PC-9 (cell line): ENCODE measurements around the gene ARRDC1. TPM values are rescaled to one million over a fixed set of nuclear protein-coding genes. Genes with fewer than 3 reads are reported as not detected.

ENCODE experiments used
- BruUV-seq: library from RNA; stranded (reverse); fragments of 400-500 nt; replicated peaks from 2 replicates; lab custom pipeline; 2021; lab: Mats Ljungman, UMichigan
- CTCF ChIA-PET: fragments of 300-600 bp; sonication (Branson Sonifier 250); formaldehyde crosslinking; loops from one replicate; lab custom pipeline; 2022; ENCODE audit warnings: antibody characterized with exemption; lab: Charles Lee
- POLR2A ChIA-PET: fragments of 300-600 bp; sonication (Branson Sonifier 250); formaldehyde crosslinking; loops from one replicate; lab custom pipeline; 2022; ENCODE audit warnings: antibody characterized with exemption; ENCODE audit not compliant: unreplicated experiment; lab: Charles Lee
- DNase-seq, 2 experiments: peaks; one replicate each; pipeline versions ENCODE4 v3.0.0 to v3.0.0-alpha.2; 2015 to 2022; ENCODE audit warnings: mixed read lengths in 1 of 2
- H2AFZ ChIP-seq: fragments of 200-600 bp; sonication (generic); 2 replicates; pipeline ENCODE4 v1.8.1; 2017; ENCODE audit warnings: antibody characterized with exemption
- H3F3A ChIP-seq: fragments of 200-600 bp; sonication (generic); 2 replicates; pipeline ENCODE4 v1.8.1; 2017; ENCODE audit warnings: antibody characterized with exemption, mild to moderate bottlenecking, low read depth; ENCODE audit not compliant: insufficient read depth
- H3K27ac ChIP-seq: fragments of 200-600 bp; sonication (generic); 2 replicates; pipeline ENCODE4 v1.6.1; 2016; ENCODE audit warnings: mixed run types
- H3K27me3 ChIP-seq: fragments of 200-600 bp; sonication (generic); 2 replicates; pipeline ENCODE4 v1.6.1; 2016; ENCODE audit warnings: low read depth, mixed run types; ENCODE audit not compliant: insufficient read depth
- H3K36me3 ChIP-seq: fragments of 200-600 bp; sonication (generic); 2 replicates; pipeline ENCODE4 v1.6.1; 2016; ENCODE audit warnings: low read depth, mixed run types
- H3K4me1 ChIP-seq: fragments of 200-600 bp; sonication (generic); replicated peaks from 2 replicates; pipeline ENCODE4 v1.6.1; 2016; ENCODE audit warnings: mixed run types; ENCODE audit not compliant: insufficient read depth
- H3K4me2 ChIP-seq: fragments of 200-600 bp; sonication (generic); 2 replicates; pipeline ENCODE4 v1.6.1; 2017; ENCODE audit warnings: mixed run types
- H3K4me3 ChIP-seq: fragments of 200-600 bp; sonication (generic); 2 replicates; pipeline ENCODE4 v1.6.1; 2016; ENCODE audit warnings: mixed run types
- H3K79me2 ChIP-seq: fragments of 200-600 bp; sonication (generic); 2 replicates; pipeline ENCODE4 v1.6.1; 2017; ENCODE audit warnings: low read depth, mixed run types
- H3K9me2 ChIP-seq: fragments of 200-600 bp; sonication (generic); 2 replicates; pipeline ENCODE4 v1.8.1; 2017; ENCODE audit warnings: mild to moderate bottlenecking; ENCODE audit not compliant: insufficient read depth
- H3K9me3 ChIP-seq: fragments of 200-600 bp; sonication (generic); 2 replicates; pipeline ENCODE4 v1.8.1; 2016; ENCODE audit warnings: low read depth; ENCODE audit not compliant: insufficient read depth
- H4K20me1 ChIP-seq: fragments of 200-600 bp; sonication (generic); 2 replicates; pipeline ENCODE4 v1.8.1; 2017; ENCODE audit not compliant: insufficient read depth
- EZH2 ChIP-seq: fragments of 200-600 bp; sonication (generic); IDR thresholded peaks from 2 replicates; pipeline ENCODE4 v1.8.0; 2017; ENCODE audit warnings: antibody characterized with exemption, low read depth
- intact Hi-C: fragments of 100-400 bp; cut with micrococcal nuclease; formaldehyde crosslinking; loops from one replicate; pipeline ENCODE4 v1.10.0; 2022; ENCODE audit not compliant: unreplicated experiment
- total RNA-seq: library from RNA; stranded (reverse); gene quantifications from 2 replicates; pipeline ENCODE4 v1.2.3, GENCODE V29; 2021
- TF ChIP-seq, protein P1 (sequence below): fragments of 200-600 bp; sonication (generic); conservative IDR thresholded peaks from 2 replicates; pipeline ENCODE4 v1.6.1; 2017; ENCODE audit warnings: mixed run types, antibody characterized with exemption, mild to moderate bottlenecking, moderate library complexity

Gene ARRDC1
- total RNA-seq, 1 experiment from 2014 or later = 127 TPM

DNA sequence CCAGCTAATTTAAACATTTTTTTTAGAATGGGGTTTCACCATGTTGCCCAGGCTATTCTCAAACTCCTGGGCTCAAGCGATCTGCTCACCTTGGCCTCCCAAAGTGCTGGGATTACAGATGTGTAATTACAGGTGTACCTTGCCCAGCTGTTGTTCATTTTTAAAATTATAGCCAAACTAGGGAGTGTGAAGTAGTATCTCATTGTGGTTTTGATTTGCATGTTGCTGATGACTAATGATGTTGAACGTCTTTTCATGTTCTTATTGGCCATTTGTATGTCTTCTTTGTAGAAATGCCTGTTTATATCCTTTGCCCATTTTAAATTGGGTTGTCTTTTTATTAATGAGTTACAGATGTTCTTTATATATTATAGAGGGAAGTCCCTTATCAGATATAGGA lies 44.8 kb downstream of the ARRDC1 start:
- POLR2A ChIA-PET = no interaction called here

DNA sequence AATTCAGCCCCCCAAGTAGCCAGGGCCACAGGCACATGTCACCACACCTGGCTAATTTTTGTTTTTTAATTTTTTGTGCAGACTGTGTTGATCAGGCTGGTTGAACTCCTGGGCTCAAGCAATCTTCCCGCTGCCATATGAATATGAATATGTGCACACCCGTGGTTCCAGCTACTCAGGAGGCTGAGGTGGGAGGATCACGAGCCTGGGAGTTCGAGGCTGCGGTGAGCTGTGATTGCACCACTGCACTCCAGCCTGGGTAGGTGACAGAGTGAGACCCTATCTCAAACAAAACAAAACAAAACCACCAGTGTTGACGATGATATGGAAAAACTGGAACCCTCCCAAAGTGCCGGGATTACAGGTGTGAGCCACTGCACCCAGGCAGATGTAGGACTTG lies 45.3 kb downstream of the ARRDC1 start:
- ChIA-PET CTCF (no interaction called here), POLR2A (no interaction called here)
- Histone ChIP-seq H3K4me1 (no peaks in the 10 kb centered on the region), H3K27me3 (no peaks in the 10 kb centered on the region), H2AFZ (no peak overlapping the region), H4K20me1 (peaks cover 31% of the 10 kb centered on the region), H3K36me3 (no peaks in the 10 kb centered on the region; the same call in 1 of the 2 replicates), H3K9me3 (no peaks in the 10 kb centered on the region), H3K4me3 (no peak overlapping the region), H3F3A (no peaks in the 10 kb centered on the region), H3K4me2 (no peak overlapping the region), H3K27ac (no peak overlapping the region), H3K79me2 (peaks cover 52% of the 10 kb centered on the region), H3K9me2 (no peaks in the 10 kb centered on the region)
- TF ChIP-seq, protein P1, sequence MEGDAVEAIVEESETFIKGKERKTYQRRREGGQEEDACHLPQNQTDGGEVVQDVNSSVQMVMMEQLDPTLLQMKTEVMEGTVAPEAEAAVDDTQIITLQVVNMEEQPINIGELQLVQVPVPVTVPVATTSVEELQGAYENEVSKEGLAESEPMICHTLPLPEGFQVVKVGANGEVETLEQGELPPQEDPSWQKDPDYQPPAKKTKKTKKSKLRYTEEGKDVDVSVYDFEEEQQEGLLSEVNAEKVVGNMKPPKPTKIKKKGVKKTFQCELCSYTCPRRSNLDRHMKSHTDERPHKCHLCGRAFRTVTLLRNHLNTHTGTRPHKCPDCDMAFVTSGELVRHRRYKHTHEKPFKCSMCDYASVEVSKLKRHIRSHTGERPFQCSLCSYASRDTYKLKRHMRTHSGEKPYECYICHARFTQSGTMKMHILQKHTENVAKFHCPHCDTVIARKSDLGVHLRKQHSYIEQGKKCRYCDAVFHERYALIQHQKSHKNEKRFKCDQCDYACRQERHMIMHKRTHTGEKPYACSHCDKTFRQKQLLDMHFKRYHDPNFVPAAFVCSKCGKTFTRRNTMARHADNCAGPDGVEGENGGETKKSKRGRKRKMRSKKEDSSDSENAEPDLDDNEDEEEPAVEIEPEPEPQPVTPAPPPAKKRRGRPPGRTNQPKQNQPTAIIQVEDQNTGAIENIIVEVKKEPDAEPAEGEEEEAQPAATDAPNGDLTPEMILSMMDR = no peak
- TF ChIP-seq EZH2 = no peak
- intact Hi-C loops = no loop called here
- no peak for DNase-seq
- no TSS peak for BruUV-seq

More for the DNA sequence above, 44.8 kb downstream of the ARRDC1 start:
- DNase-seq = no peak
- H3K27me3 ChIP-seq = no peaks in the 10 kb centered on the region
- no peak overlapping the region for H2AFZ ChIP-seq
- no peaks in the 10 kb centered on the region for H3K9me3 ChIP-seq
- intact Hi-C loops = no loop called here
- peaks cover 53% of the 10 kb centered on the region for H3K79me2 ChIP-seq
- TF ChIP-seq, protein P1 = no peak
- TF ChIP-seq EZH2 = no peak
- no peaks in the 10 kb centered on the region for H3K4me1 ChIP-seq
- H4K20me1 ChIP-seq = peaks cover 36% of the 10 kb centered on the region
- no peak overlapping the region for H3K27ac ChIP-seq
- no peak overlapping the region for H3K4me3 ChIP-seq
- BruUV-seq = no TSS peak
- no peaks in the 10 kb centered on the region; the same call in 1 of the 2 replicates for H3K36me3 ChIP-seq
- no peak overlapping the region for H3K4me2 ChIP-seq
- H3F3A ChIP-seq = no peaks in the 10 kb centered on the region
- H3K9me2 ChIP-seq = no peaks in the 10 kb centered on the region
- CTCF ChIA-PET = no interaction called here

DNA sequence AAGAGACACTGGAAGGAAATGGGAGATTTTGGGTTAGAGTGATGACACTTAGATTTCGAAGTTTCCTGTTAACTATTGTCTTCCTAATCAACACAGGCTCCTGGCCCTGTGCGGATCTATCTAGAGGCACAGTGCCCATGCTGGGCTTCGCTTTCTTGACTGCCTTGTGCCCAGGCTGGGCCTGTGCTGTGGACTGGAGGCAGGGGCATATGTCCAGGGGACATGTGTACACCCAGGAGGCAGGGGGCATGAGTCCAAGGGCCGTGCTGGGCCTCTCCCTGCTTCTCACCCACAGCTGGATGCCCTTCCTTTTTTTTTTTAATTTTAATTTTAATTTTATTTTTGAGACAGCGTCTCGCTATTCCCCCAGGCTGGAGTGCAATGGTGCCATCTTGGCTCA lies 50.9 kb downstream of the ARRDC1 start:
- Histone ChIP-seq H3K4me1 (no peaks in the 10 kb centered on the region), H3K79me2 (peaks cover 50% of the 10 kb centered on the region), H3K36me3 (no peaks in the 10 kb centered on the region; the same call in 1 of the 2 replicates), H2AFZ (no peak overlapping the region), H3F3A (peaks cover 5% of the 10 kb centered on the region; the same call in 1 of the 2 replicates), H3K27ac (no peak overlapping the region), H3K9me2 (no peaks in the 10 kb centered on the region), H3K27me3 (no peaks in the 10 kb centered on the region), H3K4me2 (no peak overlapping the region), H4K20me1 (peaks cover 13% of the 10 kb centered on the region), H3K9me3 (no peaks in the 10 kb centered on the region), H3K4me3 (no peak overlapping the region)
- POLR2A ChIA-PET = interaction anchor here (0.7 kb wide), 1 partner anchor 9 kb away, joined by 5 read pairs; no protein-coding TSS in a partner anchor
- DNase-seq = no peak
- CTCF ChIA-PET = no interaction called here
- TF ChIP-seq EZH2 = no peak
- TF ChIP-seq, protein P1 = no peak
- intact Hi-C loops = no loop called here
- no TSS peak for BruUV-seq
